Activated CD4-positive, alpha-beta T cell treated with anti-CD3 and anti-CD28 coated beads for 24 hours (primary cell): Measurements from ENCODE around the gene CMTR2.
"Not testable (repeated sequence)": the region's sequence is repeated elsewhere in the genome, so short reads cannot be mapped to it uniquely, and the experiment has no call there.

Experiments used
- DNase-seq, 2 donors: peaks; one replicate each; pipeline ENCODE4 v3.0.0-alpha.2; 2020; ENCODE audit warnings: low read depth in 2 of 2

The CMTR2 gene, protein sequence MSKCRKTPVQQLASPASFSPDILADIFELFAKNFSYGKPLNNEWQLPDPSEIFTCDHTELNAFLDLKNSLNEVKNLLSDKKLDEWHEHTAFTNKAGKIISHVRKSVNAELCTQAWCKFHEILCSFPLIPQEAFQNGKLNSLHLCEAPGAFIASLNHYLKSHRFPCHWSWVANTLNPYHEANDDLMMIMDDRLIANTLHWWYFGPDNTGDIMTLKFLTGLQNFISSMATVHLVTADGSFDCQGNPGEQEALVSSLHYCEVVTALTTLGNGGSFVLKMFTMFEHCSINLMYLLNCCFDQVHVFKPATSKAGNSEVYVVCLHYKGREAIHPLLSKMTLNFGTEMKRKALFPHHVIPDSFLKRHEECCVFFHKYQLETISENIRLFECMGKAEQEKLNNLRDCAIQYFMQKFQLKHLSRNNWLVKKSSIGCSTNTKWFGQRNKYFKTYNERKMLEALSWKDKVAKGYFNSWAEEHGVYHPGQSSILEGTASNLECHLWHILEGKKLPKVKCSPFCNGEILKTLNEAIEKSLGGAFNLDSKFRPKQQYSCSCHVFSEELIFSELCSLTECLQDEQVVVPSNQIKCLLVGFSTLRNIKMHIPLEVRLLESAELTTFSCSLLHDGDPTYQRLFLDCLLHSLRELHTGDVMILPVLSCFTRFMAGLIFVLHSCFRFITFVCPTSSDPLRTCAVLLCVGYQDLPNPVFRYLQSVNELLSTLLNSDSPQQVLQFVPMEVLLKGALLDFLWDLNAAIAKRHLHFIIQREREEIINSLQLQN

GRCh38 chr16:71288890-71289731, at the start of gene CMTR2:
Gene CMTR2 (minus strand): TSS chr16:71289402. CDS start chr16:71285920, 3,482 bp downstream.
- peak; percentile 80 for DNase-seq

GRCh38 chr16:71338632-71339031, 49.4 kb upstream of the CMTR2 start:
- no peak for DNase-seq

- no peak for DNase-seq
Observed at GRCh38 chr16:71338193-71338592, 49.0 kb upstream of the CMTR2 start.

DNA sequence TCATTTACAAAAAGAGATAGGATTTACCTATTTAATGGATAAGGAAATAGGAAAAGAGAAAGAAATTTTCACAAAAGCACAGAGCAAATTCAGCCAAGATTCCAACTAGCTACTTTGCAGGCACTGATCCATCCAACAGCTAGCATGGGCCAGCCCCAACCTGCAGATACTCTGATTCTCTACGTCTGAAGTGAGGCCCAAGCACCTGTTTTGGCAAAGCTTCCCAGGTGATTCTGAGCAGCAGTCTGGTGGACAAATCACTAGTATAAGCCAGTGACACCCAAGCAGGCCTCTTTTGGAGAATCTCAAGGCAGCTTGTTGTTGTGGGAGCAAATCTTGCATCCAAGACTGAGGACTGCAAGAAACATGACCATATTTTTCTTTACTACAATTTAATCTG, 48.4 kb upstream of the CMTR2 start:
- DNase-seq = no peak

DNA sequence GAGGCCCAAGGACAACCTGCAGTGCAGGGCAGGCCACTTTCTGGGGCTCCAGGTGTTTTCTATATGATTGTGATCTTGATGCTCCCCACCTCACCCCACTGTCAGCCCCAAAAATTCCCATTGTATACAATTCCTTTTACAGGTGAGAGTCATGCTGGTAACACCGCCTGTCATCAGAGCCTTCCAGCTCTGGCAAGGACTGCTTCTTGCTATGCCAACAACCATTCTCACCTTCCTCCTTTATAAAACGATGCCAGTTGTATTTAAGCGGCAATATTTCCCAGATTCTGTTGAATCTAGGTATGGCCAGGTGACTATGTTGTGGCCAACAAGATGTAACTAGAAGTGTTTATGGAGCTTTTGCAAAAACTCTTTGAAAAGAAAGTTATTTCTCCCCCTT, 38.9 kb upstream of the CMTR2 start:
- no peak for DNase-seq

DNA sequence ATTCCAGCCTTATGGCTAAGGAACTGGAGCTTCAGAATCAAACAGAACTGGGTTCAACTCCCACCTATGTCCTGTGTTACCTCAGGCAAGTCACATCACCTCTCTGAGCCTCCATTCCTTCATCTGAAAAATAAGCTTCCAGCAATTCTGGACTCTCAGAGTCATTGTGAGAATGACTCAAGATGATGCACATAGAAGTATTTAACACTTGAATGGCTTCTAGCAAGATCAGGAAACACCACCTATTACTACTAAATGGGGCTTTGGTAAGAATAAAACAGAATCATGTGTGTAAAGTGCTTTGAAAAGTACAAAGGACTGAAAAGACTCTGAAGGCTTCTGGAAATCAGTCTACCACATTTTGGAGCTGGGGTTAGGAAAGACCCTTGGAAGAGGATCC, 38.5 kb upstream of the CMTR2 start:
- DNase-seq = no peak

DNA sequence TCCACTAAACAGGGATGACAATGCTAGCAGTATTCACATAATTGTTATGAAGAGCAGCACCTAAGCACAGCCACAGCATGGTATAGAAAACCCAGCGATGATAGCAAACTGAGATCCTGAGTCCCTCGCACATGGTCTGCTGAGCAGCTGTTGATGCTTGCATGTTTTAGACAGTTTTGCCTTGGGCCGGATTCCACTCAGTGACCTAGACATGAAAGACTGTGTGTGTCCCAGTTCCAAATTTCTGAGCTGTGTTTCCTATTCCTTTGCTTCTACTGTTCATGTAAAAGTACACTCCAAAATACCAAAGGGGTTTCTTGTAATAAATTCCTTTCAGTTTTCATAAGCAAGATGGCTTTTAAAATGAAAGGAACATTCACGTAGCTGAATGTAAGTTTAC, 30.8 kb upstream of the CMTR2 start:
- no peak for DNase-seq

DNA sequence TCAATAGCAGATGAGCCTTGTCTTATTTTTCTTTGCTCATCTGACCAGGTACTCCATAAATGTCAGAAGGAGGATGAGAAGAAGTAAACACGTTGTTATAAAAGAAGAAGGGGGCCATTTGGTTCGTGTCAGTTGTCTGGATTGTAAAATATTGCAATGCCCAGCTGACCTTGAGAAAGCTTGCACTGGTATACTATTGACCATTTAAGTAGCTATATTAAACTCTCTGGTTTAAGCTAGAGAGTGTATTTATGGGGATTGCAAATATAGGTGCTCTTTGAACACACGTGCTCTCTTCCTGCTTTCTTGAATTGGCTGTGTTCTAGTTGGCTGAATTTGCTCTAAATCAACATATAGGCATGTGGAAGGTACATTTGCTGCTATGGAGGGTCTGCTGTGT, 26.1 kb upstream of the CMTR2 start:
- DNase-seq = no peak

GRCh38 chr16:71313591-71313990, 24.4 kb upstream of the CMTR2 start:
- not testable (repeated sequence) for DNase-seq

DNA sequence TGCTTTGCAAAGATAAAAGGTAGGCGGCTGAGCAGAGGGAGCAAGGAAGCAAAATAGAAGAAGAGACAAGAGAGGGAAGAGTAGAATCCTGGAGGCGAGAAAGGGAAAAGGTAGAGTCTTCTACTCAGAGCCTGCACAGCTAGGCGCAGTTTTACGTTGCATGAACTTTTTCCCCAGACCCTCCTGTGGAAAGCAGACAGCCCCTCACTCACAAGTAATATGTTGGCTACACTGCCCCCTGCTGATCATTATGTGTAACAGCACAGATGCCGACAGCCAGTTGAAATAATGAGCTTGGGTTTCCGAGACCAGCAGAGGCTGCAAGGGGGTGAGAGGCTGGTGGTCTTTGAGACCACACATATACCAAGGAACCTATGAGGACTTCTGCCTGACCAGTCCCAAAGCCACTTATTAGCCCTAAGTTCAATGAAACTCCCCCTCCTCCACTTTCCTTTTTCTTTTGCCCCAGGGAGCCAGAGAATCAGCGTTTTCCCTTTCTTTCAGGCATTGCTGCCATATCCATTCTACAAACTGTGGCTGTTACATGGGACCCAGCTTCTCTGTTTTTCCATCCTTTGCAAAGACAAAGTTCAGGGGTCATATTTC, 22.5 kb upstream of the CMTR2 start:
- DNase-seq = no peak

DNA sequence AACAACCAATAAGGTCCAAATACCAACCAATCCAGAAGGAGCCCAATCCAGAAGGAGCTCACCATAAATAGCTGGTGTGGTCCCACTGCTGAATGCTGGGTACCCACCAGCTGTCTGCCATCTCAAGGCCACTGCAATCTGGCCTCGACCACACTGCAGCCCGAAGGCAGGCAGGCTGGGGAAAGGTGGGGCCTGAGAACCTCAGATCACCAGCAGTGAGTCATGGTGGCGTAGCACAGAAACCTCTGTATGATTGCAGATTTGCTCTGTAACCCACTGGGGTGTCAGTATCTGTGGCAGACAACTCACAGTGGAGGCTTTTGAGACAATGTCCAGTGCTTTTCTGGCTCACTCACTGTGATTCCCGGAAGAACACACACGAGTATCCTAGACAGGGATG, 14.7 kb upstream of the CMTR2 start:
- DNase-seq = no peak

DNA sequence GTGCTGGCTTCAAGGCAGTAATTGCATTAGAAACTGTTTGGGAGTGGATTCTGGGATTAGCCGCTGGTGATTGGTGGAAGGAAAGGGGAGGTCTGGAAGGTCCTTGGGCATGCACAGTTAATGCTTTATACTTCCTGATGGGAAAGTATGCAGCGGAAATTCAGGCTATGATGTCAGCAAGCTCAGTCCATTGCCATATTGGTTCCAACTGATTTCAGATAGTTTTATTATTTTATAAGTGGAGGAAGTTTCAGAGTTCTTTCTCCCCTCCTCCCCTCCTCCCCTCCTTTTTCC, 8.1 kb upstream of the CMTR2 start:
- no peak for DNase-seq

DNA sequence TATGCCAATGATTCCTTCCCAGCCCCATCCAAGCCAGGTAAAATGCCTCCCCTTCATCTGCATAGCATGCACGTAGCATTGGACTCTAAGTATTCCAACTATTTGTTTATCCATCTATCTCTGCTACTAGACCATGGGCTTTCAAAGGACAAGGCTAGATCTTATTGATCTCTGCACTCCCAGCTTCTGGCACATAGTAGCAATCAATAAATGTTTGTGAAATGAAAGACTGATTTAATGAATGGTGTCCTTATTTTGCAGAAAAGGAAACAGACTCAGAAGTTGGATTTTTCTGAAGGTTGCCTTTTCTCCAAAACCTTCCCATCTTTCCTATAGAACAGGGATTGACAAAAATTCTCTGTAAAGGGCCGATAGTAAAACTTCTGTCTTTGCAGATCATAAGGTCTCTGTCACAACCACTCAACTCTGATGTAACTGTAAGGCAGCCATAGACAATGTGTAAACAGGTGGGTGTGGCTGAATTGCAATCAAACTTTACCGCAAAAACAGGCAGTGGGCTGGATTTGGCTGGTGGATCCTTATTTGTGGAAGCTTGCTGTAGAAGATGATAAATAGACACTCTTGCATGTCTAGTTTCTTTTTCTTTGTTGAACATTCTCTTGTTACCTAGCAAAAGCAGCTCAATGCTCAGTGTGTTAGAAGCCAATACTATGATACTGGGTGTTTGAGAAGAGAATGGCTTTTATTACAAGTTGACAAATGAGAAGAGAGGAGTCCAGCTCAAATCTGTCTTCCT, 7.6 kb upstream of the CMTR2 start:
- DNase-seq = no peak

- DNase-seq = no peak
Observed at GRCh38 chr16:71295950-71296349, 6.7 kb upstream of the CMTR2 start.

DNA sequence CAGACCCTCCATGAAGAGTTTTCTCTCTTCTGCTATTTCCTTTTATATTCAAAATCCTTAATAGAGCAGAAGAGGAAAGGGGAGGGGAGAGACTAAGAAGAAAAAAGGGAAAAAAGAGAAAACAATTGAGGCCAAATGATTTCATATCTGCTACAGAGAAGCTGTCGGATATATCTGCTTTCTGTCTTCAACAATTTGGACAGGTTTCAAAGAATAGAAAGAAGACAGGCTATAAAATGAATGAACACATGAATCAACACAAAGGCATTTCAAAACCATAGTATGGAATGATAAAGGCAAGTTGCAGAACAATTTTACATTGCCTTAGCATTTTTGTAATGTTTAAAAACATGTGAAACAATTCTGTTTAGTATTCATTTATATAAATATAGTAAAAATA, 4.7 kb upstream of the CMTR2 start:
- no peak for DNase-seq

- DNase-seq = not testable (repeated sequence)
Observed at GRCh38 chr16:71292095-71292494, 2.9 kb upstream of the CMTR2 start.

DNA sequence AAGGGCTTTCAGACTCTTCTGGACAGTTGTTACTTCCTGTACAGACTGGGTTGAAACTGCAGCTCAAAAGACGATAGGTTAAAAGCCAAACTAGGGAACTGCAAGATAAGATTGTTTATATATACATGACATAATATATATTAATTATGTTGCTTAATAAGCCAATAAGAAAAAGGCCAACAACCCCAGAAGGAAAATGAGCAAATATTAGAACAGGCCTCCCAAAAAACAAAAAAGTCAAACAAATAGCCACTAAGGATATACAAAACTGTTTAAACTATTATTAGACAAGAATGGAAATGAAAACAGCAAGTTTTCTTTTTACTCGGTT, 495 bp upstream of the CMTR2 start:
- no peak for DNase-seq

DNA sequence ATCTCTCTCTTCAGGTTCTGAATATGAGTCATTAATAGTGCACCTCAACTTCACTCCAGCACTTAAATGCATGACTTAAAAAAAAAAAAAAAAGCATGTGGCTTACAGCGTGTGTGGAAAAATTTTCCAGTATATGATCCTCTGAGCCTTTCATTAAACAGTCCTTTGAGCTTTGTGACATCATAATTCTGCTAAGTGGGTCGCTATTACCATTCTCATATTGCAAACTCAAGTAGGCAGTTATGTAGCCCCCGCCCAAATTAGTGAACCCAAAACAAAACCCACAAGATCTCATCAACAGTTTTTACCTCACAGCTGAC, 672 bp downstream of the CMTR2 start:
- no peak for DNase-seq

DNA sequence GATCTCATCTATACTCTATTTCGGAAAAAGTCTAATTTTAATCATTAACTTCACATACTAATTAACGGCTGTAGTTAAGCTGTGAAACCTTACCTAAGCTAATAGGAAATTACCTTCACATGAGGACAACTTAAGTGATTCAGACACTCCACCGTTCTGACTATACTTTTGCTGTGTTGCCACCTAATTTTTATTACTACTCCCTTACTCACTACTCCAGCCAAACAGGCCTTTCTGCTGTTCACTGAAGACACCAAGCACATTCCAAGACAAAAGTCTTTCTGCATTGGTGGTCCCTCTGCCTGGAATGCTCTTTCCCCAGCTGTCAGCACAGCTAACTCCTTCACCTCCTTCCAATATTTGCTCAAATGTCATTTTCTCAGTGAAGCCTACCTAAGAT, 1.3 kb downstream of the CMTR2 start:
- DNase-seq = no peak

DNA sequence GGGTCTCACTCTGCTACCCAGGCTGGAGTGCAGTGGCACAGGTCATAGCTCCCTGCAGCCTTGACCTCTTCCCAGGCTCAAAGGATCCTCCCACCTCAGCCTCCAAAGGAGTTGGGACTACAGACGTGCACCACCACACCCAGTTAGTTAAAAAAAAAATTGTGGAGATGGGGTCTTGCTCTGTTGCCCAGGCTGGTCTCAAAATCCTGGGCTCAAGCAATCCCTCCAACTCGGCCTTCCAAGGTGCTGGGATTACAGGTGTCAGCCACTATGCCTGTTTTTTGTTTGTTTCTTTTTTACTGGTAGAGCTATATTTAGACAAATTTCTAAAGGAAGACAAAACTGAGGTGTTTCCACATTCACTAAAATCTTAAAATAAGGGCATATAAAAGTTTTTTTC, 1.7 kb downstream of the CMTR2 start:
- no peak for DNase-seq

DNA sequence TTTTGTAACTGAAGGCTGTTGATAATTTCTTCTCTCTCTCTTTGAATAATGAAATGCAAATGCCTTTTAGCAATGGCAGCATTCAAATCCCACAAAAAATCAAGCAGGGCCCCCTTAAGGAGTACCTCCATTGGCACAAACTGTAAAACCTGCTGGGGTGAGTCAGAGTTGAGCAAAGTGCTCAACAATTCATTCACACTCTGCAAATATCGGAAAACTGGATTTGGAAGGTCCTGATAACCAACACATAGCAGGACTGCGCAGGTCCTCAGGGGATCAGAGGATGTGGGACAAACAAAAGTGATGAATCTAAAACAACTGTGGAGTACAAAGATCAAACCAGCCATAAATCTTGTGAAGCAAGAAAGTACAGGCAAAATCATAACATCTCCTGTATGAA, 5.6 kb downstream of the CMTR2 start:
- DNase-seq = no peak

- no peak for DNase-seq
Observed at GRCh38 chr16:71282943-71283342, 6.3 kb downstream of the CMTR2 start.
